GM21529 (cell line): ENCODE measurements around the gene LRRC28.

Source experiments
- ATAC-seq: cut with Tn5 transposase; IDR thresholded peaks from one replicate; pipeline ENCODE4 v1.9.1; 2021; ENCODE audit not compliant: unreplicated experiment

The LRRC28 gene

DNA sequence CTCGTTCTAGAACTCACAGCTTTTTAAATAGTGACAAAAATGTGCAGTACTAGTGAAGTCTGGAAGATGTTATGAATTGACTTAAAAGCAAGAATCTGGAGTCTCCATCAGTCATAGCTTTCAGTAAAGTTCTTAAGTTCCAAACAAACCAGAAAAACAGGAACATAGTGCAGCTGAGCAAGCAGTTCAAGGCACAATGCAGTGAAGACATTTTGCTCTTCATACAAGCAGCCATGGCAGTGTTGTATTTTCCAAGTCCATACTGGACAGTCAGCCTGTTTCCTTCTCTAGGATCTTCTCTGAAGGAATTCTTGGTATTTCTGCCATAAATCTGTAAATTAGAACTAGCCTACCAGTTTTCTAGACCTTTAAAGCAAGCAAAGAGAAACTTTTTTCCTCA is 90.5 kb downstream of the LRRC28 start:
- no peak for ATAC-seq

DNA sequence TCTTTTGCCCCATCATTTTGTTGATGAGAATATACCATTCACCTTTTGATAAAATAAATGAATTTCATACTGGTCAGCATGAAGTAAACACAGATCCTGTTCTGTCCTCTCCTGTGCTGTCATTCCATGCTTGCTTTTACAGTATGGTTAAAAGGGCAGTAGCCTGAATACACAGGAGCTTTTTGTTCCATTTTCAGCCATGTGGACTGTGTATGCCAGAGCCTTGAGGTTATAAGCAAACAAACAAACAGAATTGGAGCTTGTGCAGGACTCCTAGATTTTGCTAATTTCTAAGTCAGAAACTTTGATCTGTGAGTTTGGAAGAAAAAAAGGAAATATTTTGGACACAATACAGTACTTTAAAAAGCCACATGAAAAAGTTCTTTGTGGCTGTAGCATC is 91.9 kb downstream of the LRRC28 start:
- no peak for ATAC-seq

DNA sequence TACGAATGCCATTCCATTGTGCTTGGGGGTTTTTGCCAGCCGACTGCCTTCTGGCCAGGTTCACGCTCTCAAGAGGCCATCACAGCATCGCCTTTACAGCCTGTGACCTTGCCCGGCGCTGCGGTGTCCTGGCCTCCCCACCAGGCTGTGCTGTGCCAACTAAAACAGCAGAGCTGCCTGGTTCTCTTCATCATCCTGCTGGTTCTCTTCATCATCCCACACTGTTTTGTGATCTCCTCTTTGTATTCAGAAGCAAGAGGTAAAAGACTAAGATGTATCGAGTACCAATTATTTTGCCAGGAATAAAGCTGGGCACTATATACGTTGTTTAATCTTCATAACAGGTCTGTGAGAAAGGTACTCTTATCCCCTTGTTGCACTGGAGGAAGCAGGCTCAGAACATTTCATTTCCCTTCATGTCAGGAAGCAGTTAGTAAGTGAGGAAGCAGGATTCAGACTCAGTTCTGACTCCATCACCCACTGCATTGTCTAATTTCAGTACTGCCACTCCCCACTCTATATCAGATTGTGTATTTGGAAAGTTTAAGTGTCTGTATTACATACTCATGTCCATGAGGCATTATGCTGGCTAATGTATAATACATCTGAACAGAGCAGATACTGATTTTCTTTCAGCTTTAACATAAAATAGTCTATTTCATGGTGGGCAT is 92.7 kb downstream of the LRRC28 start:
- ATAC-seq, result no peak

DNA sequence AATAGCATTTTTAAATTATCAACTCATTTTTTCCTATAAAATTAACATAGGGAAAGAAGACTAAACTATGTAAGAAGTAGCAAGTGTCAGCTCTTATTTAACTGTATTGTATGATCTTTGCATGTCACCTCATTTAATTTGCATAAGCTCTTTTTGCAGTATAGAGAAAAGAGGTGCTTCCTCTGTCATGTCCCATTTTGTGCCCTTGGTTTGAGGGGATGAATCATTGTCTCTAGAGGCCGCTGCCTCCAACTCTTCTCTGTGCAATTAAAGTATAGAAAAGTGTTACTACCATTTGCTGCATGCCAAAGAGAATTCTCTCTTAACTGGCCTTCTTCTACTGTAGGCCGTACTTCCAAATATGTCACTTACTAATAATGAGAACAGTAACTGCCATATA is 93.4 kb downstream of the LRRC28 start:
- no peak for ATAC-seq

DNA sequence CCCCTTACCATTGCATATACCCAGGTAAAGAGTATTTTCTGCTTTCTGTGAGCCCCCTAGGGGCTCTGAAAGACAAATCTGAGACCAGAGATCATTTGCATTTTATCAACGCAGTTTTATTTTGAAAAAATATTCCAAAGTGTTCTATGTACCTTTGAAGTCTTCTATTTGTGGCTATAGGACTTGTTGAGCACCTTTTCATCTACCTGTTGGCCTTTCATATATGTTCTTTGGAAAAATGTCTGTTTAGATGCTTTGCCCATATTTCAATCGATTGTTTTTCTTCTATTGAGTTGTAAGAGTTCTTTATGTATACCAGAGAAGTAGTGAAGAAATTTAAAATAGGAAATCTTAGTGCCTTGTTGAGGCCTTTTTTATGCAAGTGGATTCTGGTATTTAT is 94.0 kb downstream of the LRRC28 start:
- no peak for ATAC-seq

DNA sequence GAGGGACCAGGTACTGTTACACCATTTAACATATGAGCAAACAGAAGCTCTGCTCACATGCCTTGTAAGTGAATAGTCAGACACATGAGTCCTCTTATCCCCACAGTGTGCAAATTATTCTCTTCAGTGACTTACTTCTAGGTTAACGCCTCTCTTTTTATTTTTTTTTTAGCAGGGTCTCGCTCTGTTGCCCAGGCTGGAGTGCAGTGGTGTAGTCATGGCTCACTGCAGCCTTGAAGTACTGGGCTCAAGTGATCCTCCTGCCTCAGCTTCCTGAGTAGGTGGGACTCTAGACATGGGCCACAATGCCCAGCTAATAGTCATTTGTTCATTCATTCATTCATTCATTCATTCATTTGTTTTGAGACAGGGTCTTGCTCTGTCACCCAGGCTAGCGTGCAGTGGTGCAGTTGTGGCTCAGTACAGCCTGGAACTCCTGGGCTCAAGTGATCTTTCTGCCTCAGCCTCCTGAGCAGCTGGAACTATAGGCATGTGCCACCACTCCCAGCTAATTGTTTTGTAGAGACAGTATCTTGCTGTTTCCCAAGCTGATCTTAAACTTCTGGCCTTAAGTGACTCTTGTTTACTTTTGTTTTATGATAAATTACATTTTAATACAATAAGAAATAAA is 94.7 kb downstream of the LRRC28 start:
- no peak for ATAC-seq

DNA sequence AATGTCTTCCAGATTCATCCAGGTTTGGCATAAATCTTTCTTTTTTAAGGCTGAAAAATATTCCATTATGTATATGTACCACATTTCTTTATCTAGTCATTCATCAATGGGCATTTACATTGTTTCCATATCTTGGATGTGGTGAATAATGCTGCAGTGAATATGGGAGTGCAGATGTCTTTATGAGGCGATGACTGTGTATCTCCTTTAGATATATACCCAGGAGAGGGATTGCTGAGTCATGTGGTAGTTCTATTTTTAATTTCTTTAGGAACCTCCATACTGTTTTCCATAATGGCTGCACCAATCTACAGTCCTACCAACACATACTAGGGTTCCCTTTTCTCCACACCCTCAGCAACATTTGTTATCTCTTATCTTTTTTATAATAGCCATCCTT is 96.3 kb downstream of the LRRC28 start:
- no peak for ATAC-seq

DNA sequence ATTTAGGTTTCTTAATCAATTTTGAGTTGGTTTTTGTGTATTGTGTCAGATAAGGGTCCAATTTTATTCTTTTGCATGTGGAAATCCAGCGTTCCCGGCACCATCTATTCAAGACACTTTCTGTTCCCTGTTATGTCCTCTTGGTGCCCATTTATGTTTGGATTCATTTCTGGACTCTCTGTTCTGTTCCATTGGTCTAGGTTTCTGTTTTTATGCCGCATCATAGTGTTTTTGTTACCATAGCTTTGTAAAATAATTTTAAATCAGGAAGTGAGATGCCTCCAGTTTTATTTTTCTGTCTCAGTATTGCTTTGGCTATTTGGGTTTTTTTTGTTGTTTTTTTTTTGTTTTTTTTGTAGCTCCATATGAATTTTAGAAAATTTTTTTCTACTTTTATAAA is 97.1 kb downstream of the LRRC28 start:
- ATAC-seq, result no peak

DNA sequence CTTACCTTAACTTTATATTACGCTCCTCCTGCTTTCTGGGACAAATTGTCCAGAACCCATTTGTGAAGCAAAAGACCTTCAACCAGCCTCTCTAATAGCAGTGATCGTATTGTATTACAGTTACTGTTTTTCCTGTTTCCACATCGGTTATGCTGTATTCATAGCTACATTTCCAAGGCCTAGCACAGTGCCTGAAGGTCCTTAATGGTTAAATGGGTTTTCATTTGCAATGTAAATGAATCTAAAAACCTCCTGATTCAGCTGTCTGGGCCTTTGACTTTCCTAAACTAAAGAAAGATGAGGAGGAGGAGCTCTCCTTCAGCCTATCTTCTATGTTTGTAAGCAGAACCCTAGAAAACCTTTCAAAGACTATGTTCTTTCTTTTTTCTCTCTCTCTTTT is 99.1 kb downstream of the LRRC28 start:
- no peak for ATAC-seq

DNA sequence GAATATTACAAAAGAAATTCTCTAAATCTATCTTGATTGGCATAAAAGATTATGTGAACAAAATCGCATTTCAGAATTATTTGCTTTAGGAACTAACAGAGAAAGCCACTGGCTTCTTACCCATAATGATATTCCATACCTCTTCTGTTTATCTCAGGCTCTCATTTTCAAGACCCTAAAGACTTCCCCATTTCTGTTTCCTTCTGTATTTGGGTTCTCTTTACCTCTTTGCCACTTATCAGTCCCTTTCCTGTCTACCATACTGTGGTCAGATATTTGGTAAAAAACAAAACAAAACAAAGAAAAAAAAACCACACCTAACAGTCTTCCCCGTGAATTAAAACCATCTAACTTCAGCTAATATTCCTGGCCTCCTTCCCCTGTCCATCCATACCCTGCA is 108.5 kb downstream of the LRRC28 start:
- no peak for ATAC-seq

DNA sequence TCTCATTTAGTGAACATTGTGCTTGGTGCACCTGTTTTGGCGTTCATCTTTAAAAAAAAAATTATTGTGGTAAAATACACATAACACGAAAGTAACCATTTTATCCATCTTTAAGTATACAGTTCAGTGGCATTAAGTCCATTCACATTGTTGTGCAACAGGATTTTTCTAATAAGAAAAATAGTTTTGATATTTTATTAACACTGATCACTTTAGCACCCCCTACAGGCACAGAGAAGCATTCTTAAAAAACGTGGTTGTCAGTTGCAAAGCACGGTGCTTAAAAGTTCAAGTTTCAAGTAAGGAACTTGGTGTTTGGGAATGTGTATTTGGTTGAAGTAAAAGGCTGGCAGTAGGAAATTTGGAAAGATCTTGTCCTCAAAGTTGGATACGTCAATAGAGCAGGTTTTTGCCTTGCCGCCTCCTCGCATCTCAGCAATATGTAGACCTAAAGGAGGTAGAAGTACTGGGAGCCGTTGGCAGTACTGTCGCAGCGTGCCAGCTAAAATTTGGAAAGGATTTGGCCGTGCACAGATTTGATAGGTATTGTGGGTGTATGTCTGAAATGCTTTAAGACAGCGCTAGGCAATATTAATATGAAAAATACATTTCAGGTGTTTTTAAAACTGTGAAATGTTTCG is 110.4 kb downstream of the LRRC28 start:
- no peak for ATAC-seq

DNA sequence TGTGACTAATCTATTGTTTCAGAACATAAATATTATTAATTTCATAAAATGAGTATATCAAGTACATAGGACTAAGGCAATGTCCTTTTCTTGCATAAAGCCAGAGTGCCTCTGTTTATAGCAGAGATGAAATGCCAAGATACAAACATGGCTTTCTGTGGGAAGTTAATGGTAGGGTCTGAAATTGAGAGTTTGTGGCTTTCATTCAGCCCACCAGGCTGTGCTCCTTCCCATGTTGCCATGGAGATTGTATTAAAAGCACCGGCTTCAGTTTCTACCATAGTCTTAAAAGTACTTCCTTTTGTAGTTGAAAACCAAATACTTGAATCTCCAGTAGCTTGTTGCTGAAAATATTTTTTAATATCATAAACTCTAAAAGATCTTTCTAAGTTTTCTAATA is 114.0 kb downstream of the LRRC28 start:
- ATAC-seq, result peak; percentile 96

DNA sequence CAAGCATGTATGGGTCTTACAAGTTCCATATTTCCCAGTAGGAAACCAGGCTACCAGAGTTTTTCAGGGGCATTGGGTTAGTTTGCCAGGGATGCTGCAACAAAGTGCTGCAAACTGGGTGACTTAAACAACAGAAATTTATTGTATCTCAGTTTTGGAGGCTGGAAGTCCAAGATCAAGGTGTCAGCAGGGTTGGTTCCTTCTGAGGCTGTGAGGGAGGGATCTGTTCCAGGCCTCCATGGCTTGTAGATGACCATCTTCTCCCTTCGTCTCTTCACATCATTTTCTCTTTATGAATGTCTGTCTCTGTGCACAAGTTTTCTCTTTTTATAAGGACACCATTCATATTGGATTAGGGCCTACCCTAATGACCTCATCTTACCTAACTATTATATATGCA is 114.7 kb downstream of the LRRC28 start:
- no peak for ATAC-seq

DNA sequence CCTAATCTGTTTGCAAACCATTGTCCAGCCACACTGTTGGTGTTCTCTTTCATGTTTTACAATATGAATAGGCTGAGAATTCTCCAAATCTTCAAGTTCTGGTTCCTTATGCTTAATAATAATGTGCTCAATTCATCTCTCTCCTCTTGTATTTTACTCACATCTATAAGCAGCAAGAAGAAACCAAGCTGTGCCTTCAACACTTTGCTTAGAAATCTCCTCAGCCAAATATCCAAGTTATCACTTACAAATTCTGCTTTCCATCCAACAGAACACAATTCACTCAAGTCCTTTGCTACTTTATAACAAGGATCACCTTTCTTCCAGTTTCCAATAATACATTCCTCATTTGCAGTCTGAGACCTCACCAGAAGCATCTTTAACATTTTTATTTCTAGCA is 117.5 kb downstream of the LRRC28 start:
- ATAC-seq, result no peak

DNA sequence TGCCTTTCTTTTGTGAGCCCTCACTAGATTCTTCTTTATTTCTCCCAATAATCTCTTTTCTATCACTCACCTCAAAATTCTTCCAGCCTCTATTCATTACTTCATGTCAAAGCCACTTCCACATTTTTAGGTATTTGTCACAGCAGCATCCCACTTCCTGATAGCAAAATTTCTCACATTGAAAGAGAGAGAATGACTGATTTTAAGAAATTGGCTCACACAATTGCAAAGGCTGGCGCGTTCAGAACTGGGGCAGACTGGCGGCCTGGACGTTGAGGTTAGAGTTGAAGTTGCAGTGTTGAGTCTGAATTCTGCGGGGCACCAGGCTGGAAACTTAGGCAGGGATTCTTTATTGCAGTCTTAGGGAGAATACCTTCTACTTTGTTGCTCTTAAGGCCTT is 117.9 kb downstream of the LRRC28 start:
- no peak for ATAC-seq

DNA sequence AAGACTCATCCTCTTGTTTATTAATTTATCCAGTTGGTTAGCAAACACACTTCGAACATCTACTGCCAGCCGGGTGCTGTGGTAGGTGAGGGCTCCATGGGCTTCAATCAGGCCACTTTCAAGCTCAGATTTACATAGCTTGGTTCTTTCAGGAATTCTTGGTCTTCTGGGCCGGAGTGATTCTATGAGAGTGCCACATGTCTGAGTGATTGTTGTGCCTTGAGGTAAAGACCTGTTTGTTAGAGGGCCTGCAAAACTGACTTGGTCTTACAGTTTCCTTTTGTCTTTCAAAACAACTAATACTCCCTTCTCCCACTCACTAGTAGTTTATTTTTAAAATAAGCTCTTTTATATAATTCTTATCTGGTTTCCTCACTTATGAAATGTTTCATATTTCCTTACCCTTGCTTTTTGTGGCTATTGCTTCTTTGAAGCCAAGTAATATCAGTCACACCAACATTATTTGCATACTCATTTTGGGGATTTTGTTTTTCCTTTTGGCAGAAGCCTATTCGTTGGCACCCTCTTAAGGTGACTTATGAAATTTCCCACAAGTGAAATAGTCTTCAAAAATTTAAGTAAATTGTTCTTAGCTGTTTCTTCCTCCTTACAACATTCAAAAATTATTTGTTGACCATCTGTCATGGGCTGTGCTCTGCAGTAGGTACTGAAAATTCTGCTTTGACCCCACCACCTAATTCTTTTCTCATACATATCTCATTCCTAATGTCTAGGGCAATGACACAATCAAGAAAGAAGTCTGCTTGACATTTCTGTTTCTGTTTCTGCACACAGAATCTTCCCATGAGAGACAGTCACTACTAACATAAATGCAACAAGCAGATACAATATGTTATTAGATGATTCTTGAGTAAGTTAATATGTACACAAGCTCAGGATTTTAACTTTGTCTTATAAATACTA is 120.2 kb downstream of the LRRC28 start:
- peak; percentile 94 for ATAC-seq

DNA sequence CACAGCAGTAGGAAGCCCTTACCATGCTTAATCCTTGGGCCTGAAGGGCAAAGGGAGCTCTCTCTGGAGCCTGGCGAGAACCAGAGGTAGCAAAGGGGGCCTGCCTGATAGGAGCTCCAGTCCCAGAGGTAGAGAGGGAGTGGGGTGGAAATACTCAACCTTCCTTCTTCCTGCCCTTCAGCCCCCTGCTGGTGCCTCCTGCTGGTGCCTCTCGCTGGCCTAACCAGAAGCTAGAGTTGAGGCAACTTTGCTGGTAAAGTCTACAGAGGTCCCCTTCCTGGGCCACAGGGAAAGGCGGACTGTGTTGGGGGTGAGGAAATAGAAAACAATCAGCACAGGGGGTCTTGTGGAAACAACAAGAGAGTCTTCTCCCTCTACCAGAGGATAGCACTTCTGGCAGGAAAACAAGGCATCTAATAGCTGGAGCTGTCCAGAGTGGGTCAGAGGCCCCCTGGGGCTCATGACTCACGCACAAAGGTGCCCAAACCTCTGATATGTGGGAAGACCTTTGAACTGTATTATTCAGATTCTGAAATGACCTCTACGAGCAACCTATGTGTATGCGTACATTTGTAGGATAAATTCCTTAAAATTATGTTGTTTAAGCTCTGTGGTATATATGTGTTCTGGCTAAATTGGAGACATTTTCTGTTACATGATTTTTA is 133.9 kb downstream of the LRRC28 start:
- ATAC-seq, result no peak

DNA sequence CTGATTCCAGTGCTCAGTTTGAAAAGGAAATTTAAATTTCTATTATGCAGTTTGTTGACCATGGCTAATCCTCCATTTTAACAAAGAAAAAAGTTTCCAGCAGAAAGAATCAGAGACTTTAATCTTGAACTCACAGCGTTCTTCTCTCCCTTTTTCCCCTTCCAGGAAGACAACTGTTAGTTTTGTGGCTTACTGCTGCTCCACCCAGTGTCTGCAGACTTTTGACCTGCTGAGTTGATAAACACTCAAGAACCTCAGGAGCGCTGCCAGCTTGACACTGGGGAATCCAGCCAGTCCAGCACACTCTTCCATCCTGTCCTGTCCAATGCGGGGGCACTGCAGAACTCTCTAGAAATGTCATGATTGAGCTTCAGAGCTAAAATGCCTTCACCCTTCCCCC is 134.6 kb downstream of the LRRC28 start:
- no peak for ATAC-seq

DNA sequence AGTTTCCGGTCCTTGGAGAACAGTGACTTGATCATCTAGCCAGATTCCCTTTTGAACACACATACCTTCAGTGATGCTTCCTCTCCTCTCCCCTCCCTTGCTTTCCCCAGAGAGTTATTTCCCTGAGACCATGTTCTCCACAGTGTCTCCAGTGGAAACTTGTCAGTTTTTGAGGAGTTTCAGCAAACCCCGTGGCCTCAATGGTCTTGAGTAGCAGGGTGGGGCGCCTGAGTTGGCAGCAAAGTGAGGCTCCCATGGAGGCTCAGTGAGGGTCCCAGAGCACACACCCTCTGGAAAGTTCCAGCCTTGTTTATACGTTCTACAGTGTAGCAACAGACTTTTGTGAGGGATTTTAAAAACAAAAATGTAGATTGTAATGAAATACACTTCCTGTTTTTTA is 135.1 kb downstream of the LRRC28 start:
- ATAC-seq, result no peak

DNA sequence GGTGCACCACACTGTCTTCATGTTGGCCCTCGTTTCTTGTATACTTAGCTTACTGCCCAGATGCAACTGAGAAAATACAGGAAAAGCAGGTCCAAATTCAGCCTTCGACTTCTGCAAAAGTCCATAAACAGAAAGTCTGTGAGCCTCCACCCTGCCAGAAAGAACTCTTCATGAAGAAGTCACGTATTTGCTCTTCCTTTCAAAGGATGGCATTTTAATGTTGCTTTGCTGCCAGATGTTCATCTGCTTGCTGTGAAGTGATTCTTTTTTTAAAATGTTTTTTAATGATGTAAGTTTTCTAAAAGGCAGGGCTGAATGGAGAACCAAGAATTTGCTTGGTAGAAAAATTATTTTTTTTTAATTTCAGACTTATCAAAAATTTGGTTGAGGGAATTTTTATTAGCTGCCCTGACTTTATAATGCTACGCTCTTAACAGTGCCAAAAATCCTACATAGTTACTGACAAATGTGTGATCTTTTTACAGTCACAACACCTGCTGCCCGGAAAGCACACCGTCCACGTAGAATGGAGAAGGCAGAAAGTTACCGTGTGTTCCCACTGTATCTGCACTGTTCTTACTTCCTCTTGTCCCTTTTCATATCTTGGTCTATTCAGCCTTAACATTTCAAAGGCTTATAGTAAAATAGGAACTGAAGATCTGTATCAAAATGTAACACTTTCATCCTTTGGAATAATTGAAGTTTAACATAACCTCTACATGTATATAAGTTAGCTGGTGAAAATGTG is 136.3 kb downstream of the LRRC28 start:
- no peak for ATAC-seq
